HepG2 (cell line): ENCODE measurements around the gene TMX3. TPM values are rescaled to one million over a fixed set of nuclear protein-coding genes. Genes with fewer than 3 reads are reported as not detected.

Experiments
- CENPT ChIP-seq: sonication (generic); formaldehyde crosslinking; IDR thresholded peaks from 2 replicates; pipeline ENCODE4 v1.8.0; 2022; ENCODE audit warnings: low read depth, mild to moderate bottlenecking, moderate library complexity, missing genetic modification reagents
- FOXC1 ChIP-seq: sonication (generic); formaldehyde crosslinking; IDR thresholded peaks from 2 replicates; pipeline ENCODE4 v1.8.0; 2022; ENCODE audit warnings: mild to moderate bottlenecking, missing genetic modification reagents, borderline replicate concordance
- GABPB1 ChIP-seq: IDR thresholded peaks from 2 replicates; pipeline ENCODE4 v1.6.1; 2016; ENCODE audit warnings: mild to moderate bottlenecking, missing genetic modification reagents, moderate library complexity, missing compliant biosample characterization
- TEAD2 ChIP-seq: sonication (generic); formaldehyde crosslinking; IDR thresholded peaks from 2 replicates; pipeline ENCODE4 v1.9.0; 2021; ENCODE audit warnings: missing genetic modification reagents
- TP53 ChIP-seq: sonication (generic); formaldehyde crosslinking; conservative IDR thresholded peaks from 2 replicates; pipeline ENCODE4 v1.4.0; 2020; ENCODE audit warnings: missing genetic modification reagents
- ZNF143 ChIP-seq: sonication (generic); formaldehyde crosslinking; IDR thresholded peaks from 2 replicates; pipeline ENCODE4 v1.4.0; 2020; ENCODE audit warnings: missing genetic modification reagents
- ZNF234 ChIP-seq: sonication (generic); formaldehyde crosslinking; conservative IDR thresholded peaks from 2 replicates; pipeline ENCODE4 v1.5.1; 2020; ENCODE audit warnings: mild to moderate bottlenecking, missing genetic modification reagents
- ZNF451 ChIP-seq: sonication (generic); formaldehyde crosslinking; IDR thresholded peaks from 2 replicates; pipeline ENCODE4 v1.5.0; 2020; ENCODE audit warnings: mild to moderate bottlenecking, missing genetic modification reagents
- polyA plus RNA-seq, 8 experiments: library from polyadenylated mRNA; depleted of rRNA in 3 of 8; stranded (reverse) in 7 of 8; unstranded in 1 of 8; fragments of >200 nt; fragmentation: Illumina TruSeq in 4 of 8; extraction: Trizol in 4 of 8; gene quantifications; 2 replicates each; pipeline versions ENCODE4 v1.2.1 to v1.2.3, GENCODE V29; 2011 to 2016; ENCODE audit warnings: low read depth in 4 of 8, missing spikeins in 1 of 8, mixed read lengths in 1 of 8; ENCODE audit not compliant: insufficient read depth in 1 of 8
- total RNA-seq, 5 experiments: library from RNA; depleted of rRNA; stranded (reverse); fragments of >200 nt; fragmentation: Illumina TruSeq; extraction: Trizol; gene quantifications; 2 replicates each; pipeline ENCODE4 v1.2.3, GENCODE V29; 2016; ENCODE audit warnings: low read depth in 1 of 5
- TF ChIP-seq, protein P1 (sequence below), 2 experiments: sonication (generic) in 1 of 2; formaldehyde crosslinking in 1 of 2; IDR thresholded peaks; 2 replicates each; pipeline versions ENCODE4 v1.6.1 to v1.9.0; 2014 to 2022; ENCODE audit warnings: antibody characterized with exemption in 1 of 2, borderline replicate concordance in 1 of 2, inconsistent platforms in 1 of 2, low read depth in 1 of 2, missing genetic modification reagents in 1 of 2
- TF ChIP-seq, protein P2 (sequence below): sonication (generic); formaldehyde crosslinking; IDR thresholded peaks from 2 replicates; pipeline ENCODE4 v1.8.1; 2023; ENCODE audit warnings: mild to moderate bottlenecking, missing genetic modification reagents, borderline replicate concordance
- TF ChIP-seq, protein P3 (sequence below): sonication (generic); formaldehyde crosslinking; IDR thresholded peaks from 2 replicates; pipeline ENCODE4 v1.8.1; 2022; ENCODE audit warnings: mild to moderate bottlenecking, missing genetic modification reagents
- TF ChIP-seq, protein P4 (sequence below): sonication (generic); formaldehyde crosslinking; IDR thresholded peaks from 2 replicates; pipeline ENCODE4 v1.8.1; 2023; ENCODE audit warnings: missing genetic modification reagents, inconsistent platforms, borderline replicate concordance

TMX3 gene
- total and polyA plus RNA-seq, 2 of the 13 experiments (the other 11 are each of a cell fraction or from before 2014, with no cell fraction given) = 12.9 to 25.0 TPM

DNA sequence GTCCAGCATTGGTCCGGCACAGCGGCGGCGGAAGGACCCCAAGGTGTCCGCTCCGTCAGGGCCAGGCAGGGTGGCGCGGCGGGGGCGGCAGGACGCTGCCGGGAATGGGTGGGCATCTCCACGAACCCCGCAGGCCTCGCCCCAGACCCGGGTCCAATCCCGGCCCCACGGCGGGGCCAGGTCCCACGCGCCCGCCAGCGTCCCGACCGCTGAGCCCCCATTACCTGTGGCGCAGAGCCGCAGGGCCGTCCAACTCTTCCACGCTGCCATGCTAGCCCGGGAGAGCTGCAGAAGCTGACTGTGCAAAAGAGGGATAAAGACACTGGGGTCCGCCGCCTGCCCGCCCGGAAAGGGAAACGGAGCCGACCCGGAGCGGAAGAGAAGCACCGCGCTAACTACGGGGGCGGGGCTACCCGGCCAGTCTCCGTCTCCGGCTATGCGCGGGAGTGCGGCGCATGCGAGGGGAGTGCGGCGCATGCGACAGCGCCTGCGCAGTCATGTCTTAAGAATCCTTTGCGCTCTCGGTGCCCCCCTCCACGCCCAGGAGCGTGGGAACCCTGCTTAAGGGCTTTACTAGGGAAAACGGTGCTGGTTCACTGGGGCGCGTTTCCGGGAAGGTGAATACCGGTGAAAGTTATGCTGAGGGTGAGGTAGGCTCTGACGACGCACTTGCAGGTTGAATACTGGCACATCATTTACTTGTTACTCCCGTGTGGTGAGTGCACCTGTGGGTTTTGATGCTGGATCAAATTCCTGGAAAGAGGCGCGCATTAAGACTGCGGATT, at the start of gene TMX3 (continued):
- TF ChIP-seq CENPT (peak; percentile 76; the same call in 1 of the 2 replicates), ZNF234 (CRISPR knock-in tag) (no peak; the same call in 1 of the 2 replicates), FOXC1 (CRISPR knock-in tag) (peak; percentile 82), ZNF451 (CRISPR knock-in tag) (peak; percentile 89), GABPB1 (CRISPR knock-in tag) (peak; percentile 96), ZNF143 (CRISPR knock-in tag) (peak; percentile 82), TEAD2 (CRISPR knock-in tag) (peak; percentile 70; the same call in 1 of the 2 replicates), TP53 (CRISPR knock-in tag) (peak; percentile 77)
- TF ChIP-seq, protein P1, sequence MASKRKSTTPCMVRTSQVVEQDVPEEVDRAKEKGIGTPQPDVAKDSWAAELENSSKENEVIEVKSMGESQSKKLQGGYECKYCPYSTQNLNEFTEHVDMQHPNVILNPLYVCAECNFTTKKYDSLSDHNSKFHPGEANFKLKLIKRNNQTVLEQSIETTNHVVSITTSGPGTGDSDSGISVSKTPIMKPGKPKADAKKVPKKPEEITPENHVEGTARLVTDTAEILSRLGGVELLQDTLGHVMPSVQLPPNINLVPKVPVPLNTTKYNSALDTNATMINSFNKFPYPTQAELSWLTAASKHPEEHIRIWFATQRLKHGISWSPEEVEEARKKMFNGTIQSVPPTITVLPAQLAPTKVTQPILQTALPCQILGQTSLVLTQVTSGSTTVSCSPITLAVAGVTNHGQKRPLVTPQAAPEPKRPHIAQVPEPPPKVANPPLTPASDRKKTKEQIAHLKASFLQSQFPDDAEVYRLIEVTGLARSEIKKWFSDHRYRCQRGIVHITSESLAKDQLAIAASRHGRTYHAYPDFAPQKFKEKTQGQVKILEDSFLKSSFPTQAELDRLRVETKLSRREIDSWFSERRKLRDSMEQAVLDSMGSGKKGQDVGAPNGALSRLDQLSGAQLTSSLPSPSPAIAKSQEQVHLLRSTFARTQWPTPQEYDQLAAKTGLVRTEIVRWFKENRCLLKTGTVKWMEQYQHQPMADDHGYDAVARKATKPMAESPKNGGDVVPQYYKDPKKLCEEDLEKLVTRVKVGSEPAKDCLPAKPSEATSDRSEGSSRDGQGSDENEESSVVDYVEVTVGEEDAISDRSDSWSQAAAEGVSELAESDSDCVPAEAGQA (IDR thresholded peaks at IDR 0.05; ENCODE audit: low read depth) = no peak
- TF ChIP-seq, protein P1 (CRISPR knock-in tag; IDR thresholded peaks at IDR 0.05; ENCODE audit: borderline replicate concordance) = peak; percentile 93
- TF ChIP-seq, protein P2, sequence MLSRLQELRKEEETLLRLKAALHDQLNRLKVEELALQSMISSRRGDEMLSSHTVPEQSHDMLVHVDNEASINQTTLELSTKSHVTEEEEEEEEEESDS (CRISPR knock-in tag) = peak; percentile 79; the same call in 1 of the 2 replicates
- TF ChIP-seq, protein P3, sequence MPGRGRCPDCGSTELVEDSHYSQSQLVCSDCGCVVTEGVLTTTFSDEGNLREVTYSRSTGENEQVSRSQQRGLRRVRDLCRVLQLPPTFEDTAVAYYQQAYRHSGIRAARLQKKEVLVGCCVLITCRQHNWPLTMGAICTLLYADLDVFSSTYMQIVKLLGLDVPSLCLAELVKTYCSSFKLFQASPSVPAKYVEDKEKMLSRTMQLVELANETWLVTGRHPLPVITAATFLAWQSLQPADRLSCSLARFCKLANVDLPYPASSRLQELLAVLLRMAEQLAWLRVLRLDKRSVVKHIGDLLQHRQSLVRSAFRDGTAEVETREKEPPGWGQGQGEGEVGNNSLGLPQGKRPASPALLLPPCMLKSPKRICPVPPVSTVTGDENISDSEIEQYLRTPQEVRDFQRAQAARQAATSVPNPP (CRISPR knock-in tag) = peak; percentile 85; the same call in 1 of the 2 replicates
- TF ChIP-seq, protein P4, sequence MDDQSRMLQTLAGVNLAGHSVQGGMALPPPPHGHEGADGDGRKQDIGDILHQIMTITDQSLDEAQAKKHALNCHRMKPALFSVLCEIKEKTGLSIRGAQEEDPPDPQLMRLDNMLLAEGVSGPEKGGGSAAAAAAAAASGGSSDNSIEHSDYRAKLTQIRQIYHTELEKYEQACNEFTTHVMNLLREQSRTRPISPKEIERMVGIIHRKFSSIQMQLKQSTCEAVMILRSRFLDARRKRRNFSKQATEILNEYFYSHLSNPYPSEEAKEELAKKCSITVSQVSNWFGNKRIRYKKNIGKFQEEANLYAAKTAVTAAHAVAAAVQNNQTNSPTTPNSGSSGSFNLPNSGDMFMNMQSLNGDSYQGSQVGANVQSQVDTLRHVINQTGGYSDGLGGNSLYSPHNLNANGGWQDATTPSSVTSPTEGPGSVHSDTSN = no peak
- TF ChIP-seq, all 625 proteins: peak for 372
